GM13977 (cell line): ENCODE data around the gene ZBP1.
A peak's percentile ranks its signal among the peaks of the same experiment; 100 is the strongest.

Experiments
- DNase-seq: peaks from one replicate; pipeline ENCODE4 v3.0.0; 2012; ENCODE audit warnings: low spot score
- CTCF ChIP-seq: IDR thresholded peaks from 2 replicates; pipeline ENCODE4 v1.5.1; 2012; ENCODE audit warnings: mild to moderate bottlenecking, control low read depth; ENCODE audit not compliant: insufficient read depth; ENCODE audit errors: extremely low read depth, missing control alignments
- in situ Hi-C: fragments of 300-500 bp; cut with MboI; formaldehyde crosslinking; loops from one replicate; pipeline ENCODE4 v1.12.0; 2022; ENCODE audit warnings: low sequenced_read_pairs, low pct_unique_long_range_greater_than_20kb, mixed read lengths, inconsistent platforms; ENCODE audit not compliant: unreplicated experiment

Gene ZBP1

DNA sequence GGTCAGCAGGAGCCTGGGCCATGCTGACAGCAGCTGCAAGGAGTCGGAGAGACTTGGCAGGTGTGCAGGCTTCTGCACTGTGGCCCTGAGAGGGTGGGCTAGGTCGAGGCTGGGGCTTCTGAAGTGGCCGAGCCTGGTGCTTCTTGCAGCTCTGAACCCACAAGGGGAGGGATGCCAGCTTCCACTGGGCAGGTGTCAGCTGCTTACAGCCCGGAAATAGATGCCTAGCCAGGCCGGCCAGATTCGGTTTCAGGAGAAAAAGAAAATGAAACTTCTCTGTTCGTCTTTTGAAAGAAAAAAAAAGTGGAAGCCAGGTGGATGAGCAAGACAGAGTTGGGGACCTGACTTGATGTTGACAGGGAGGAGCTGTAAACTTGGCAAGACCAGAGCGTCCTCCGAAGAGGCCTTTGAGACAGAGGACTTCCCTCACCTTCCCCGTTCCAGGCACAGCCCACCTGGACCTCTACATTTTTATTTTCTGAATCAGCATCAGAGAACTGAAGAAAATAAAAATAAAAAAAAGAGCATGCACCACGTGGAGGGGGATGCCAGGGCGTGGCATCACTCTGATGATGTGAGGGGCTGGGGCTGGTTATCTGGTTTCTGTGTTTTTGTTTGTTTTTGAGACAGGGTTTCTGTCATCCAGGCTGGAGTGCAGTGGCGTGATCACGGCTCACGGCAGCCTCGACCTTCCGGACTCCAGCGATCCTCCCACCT is at the start of gene ZBP1:
ZBP1 (minus strand) TSS at position 153 of the 717 bp plus-strand sequence; CDS start at position 22, 131 bp downstream.
- TF ChIP-seq CTCF, result no peak
- DNase-seq, result peak; percentile 86
- in situ Hi-C loops, result loop anchor here (25.0 kb wide), 1 partner anchor 592 kb away; no protein-coding TSS in a partner anchor

- TF ChIP-seq CTCF, result no peak
- DNase-seq, result no peak
- in situ Hi-C loops, result no loop called here
Measured at GRCh38 chr20:57669632-57670031, 49.4 kb upstream of the ZBP1 start.

- DNase-seq, result no peak
- TF ChIP-seq CTCF, result no peak
- in situ Hi-C loops, result no loop called here
Measured at GRCh38 chr20:57667924-57668782, 47.9 kb upstream of the ZBP1 start.

GRCh38 chr20:57667388-57667787 is 47.2 kb upstream of the ZBP1 start:
- no peak for TF ChIP-seq CTCF
- no peak for DNase-seq
- in situ Hi-C loops, result no loop called here

DNA sequence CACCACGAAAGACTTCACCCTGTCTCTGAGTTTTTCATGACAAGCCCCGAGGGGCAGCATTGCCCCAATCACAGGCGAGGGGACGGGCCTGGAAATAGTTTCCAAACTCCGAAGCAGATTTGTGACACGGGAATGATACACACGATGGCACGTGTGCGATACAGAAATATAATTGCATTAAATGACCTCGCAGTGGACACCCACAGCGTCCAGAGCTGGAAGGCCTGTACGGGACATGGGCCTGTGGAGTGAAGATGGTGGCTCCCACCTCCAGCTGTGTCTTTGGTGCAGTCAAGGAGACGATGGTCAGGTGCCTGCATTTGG is 46.6 kb upstream of the ZBP1 start:
- DNase-seq, result no peak
- no peak for TF ChIP-seq CTCF
- in situ Hi-C loops, result no loop called here

- in situ Hi-C loops, result no loop called here
- no peak for DNase-seq
- TF ChIP-seq CTCF, result no peak
Measured at GRCh38 chr20:57666106-57666833, 46.0 kb upstream of the ZBP1 start.
